Neuronal stem cell (in vitro differentiated cells): ENCODE measurements around the gene C11orf71.

Experiments
- DNase-seq: peaks from one replicate; pipeline ENCODE4 v3.0.0-alpha.2; 2013; ENCODE audit warnings: low spot score
- H2AFZ ChIP-seq: one replicate; pipeline ENCODE4 v1.6.1; 2013; ENCODE audit warnings: mild to moderate bottlenecking, low read length, inconsistent platforms
- H2AK5ac ChIP-seq: 2 replicates; pipeline ENCODE4 v1.6.1; 2013; ENCODE audit warnings: low read depth, mild to moderate bottlenecking, inconsistent platforms, low read length, moderate library complexity, mixed read lengths
- H2BK120ac ChIP-seq: 2 replicates; pipeline ENCODE4 v1.6.1; 2013; ENCODE audit warnings: low read depth, mild to moderate bottlenecking, inconsistent platforms, low read length, moderate library complexity, mixed read lengths
- H2BK12ac ChIP-seq: one replicate; pipeline ENCODE4 v1.6.1; 2013; ENCODE audit warnings: low read length, inconsistent platforms
- H2BK15ac ChIP-seq: 2 replicates; pipeline ENCODE4 v1.6.1; 2013; ENCODE audit warnings: mild to moderate bottlenecking, low read length, inconsistent platforms, mixed read lengths
- H2BK5ac ChIP-seq: one replicate; pipeline ENCODE4 v1.6.1; 2013; ENCODE audit warnings: inconsistent platforms, mild to moderate bottlenecking, low read length, moderate library complexity
- H3K14ac ChIP-seq: one replicate; pipeline ENCODE4 v1.6.1; 2013; ENCODE audit warnings: low read length, inconsistent platforms
- H3K18ac ChIP-seq: 2 replicates; pipeline ENCODE4 v1.6.1; 2013; ENCODE audit warnings: low read length, inconsistent platforms
- H3K23ac ChIP-seq: 2 replicates; pipeline ENCODE4 v1.6.1; 2013; ENCODE audit warnings: low read depth, mild to moderate bottlenecking, mixed read lengths, low read length, inconsistent platforms; ENCODE audit not compliant: poor library complexity
- H3K27ac ChIP-seq: replicated peaks from 3 replicates; pipeline ENCODE4 v1.5.1; 2013; ENCODE audit warnings: low read length, inconsistent platforms
- H3K27me3 ChIP-seq, 3 experiments: 2 replicates each; pipeline ENCODE4 v1.6.1; 2013; ENCODE audit warnings: low read length in 3 of 3, mild to moderate bottlenecking in 2 of 3, inconsistent platforms in 1 of 3, low read depth in 1 of 3, mixed read lengths in 1 of 3, moderate library complexity in 1 of 3; ENCODE audit not compliant: control insufficient read depth in 3 of 3, insufficient read depth in 3 of 3
- H3K36me3 ChIP-seq, 2 donors: replicated peaks in 1 of 2; 2 replicates each; pipeline ENCODE4 v1.6.1; 2013; ENCODE audit warnings: low read length in 2 of 2; ENCODE audit not compliant: control insufficient read depth in 2 of 2, insufficient read depth in 2 of 2
- H3K4ac ChIP-seq: 2 replicates; pipeline ENCODE4 v1.6.1; 2013; ENCODE audit warnings: inconsistent platforms, mild to moderate bottlenecking, low read length, moderate library complexity
- H3K4me1 ChIP-seq, 2 donors: 1 replicate in 1 of 2; 2 replicates in 1 of 2; pipeline ENCODE4 v1.6.1; 2013; ENCODE audit warnings: low read length in 2 of 2, low read depth in 1 of 2; ENCODE audit not compliant: control insufficient read depth in 2 of 2, insufficient read depth in 1 of 2
- H3K4me2 ChIP-seq: one replicate; pipeline ENCODE4 v1.6.1; 2013; ENCODE audit warnings: mild to moderate bottlenecking, low read length, inconsistent platforms; ENCODE audit not compliant: insufficient read depth, poor library complexity, severe bottlenecking
- H3K4me3 ChIP-seq, 2 donors: 2 replicates each; pipeline ENCODE4 v1.5.1; 2013; ENCODE audit warnings: low read length in 2 of 2, mild to moderate bottlenecking in 2 of 2, inconsistent platforms in 1 of 2, moderate library complexity in 1 of 2
- H3K79me1 ChIP-seq: one replicate; pipeline ENCODE4 v1.6.1; 2013; ENCODE audit warnings: low read depth, mild to moderate bottlenecking, inconsistent platforms, low read length, moderate library complexity
- H3K9ac ChIP-seq: one replicate; pipeline ENCODE4 v1.6.1; 2013; ENCODE audit warnings: mild to moderate bottlenecking, low read depth, low read length, inconsistent platforms; ENCODE audit not compliant: poor library complexity
- H3K9me3 ChIP-seq, 2 donors: replicated peaks in 1 of 2; 2 replicates each; pipeline versions ENCODE3 to v1.6.1; 2013; ENCODE audit warnings: low read length in 2 of 2, mild to moderate bottlenecking in 2 of 2, inconsistent platforms in 1 of 2, low read depth in 1 of 2, mixed read lengths in 1 of 2, moderate library complexity in 1 of 2; ENCODE audit not compliant: control insufficient read depth in 2 of 2, insufficient read depth in 1 of 2
- H4K8ac ChIP-seq: one replicate; pipeline ENCODE4 v1.6.1; 2013; ENCODE audit warnings: low read depth, mild to moderate bottlenecking, inconsistent platforms, low read length, moderate library complexity
- H4K91ac ChIP-seq: one replicate; pipeline ENCODE4 v1.6.1; 2013; ENCODE audit warnings: low read length, low read depth, mild to moderate bottlenecking, inconsistent platforms; ENCODE audit not compliant: poor library complexity
- WGBS, 2 donors: extraction: QIAGEN DNeasy Blood & Tissue Kit; methylation state at CpG; one replicate each; pipeline ENCODE4 v1.1.7; 2013; ENCODE audit warnings: missing lambda C conversion rate in 2 of 2, mixed read lengths in 1 of 2; ENCODE audit not compliant: insufficient read length in 2 of 2, insufficient replicate concordance in 1 of 2; ENCODE audit errors: extremely low coverage in 2 of 2; 5-methylcytosine and 5-hydroxymethylcytosine counted together

Gene C11orf71

GRCh38 chr11:114432893-114433292 is 32.6 kb upstream of the C11orf71 start:
- Histone ChIP-seq H2BK5ac (no peak overlapping the region), H3K79me1 (no peaks in the 10 kb centered on the region), H3K4me1 (no peaks in the 10 kb centered on the region), H3K27ac (no peak overlapping the region), H3K9ac (no peak overlapping the region), H4K8ac (no peak overlapping the region), H3K4me3 (no peak overlapping the region), H3K18ac (no peak overlapping the region), H2BK15ac (no peak overlapping the region), H3K9me3 (no peaks in the 10 kb centered on the region), H2BK12ac (no peak overlapping the region), H3K27me3 (no peaks in the 10 kb centered on the region), H2AFZ (no peak overlapping the region), H2BK120ac (no peak overlapping the region), H3K4me2 (no peak overlapping the region), H3K23ac (no peak overlapping the region), H3K14ac (no peak overlapping the region), H3K36me3 (no peaks in the 10 kb centered on the region), H2AK5ac (no peak overlapping the region), H3K4ac (no peak overlapping the region), H4K91ac (no peak overlapping the region)
- DNase-seq: no peak
- WGBS, 2 donors: no CpG with 5 or more reads among the region's 3 CpGs

DNA sequence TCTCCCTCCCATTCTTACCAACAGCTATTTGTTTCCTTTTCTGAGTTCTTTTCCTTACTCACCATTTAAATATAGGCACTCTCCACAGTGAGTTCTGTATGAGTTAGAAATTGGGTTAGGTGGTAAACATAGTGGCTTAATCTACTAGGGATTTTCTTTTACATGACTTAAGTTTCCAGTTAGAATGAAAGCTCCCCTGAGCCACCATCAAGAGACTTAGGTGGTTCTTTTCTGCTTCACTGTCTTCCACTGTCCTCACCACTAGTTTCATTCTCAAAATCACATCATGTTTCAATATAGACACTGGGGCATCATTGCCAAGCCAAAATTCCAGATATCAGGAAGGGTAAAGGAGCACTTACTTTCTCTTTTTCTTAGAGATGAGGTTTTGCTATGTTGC is 30.0 kb upstream of the C11orf71 start:
- Histone ChIP-seq H3K4me3 (no peak overlapping the region), H2BK5ac (no peak overlapping the region), H3K4me2 (no peak overlapping the region), H3K14ac (no peak overlapping the region), H2BK15ac (no peak overlapping the region), H2BK120ac (no peak overlapping the region), H3K4me1 (no peaks in the 10 kb centered on the region), H4K91ac (no peak overlapping the region), H4K8ac (no peak overlapping the region), H3K23ac (no peak overlapping the region), H3K36me3 (no peaks in the 10 kb centered on the region), H3K9ac (no peak overlapping the region), H3K18ac (no peak overlapping the region), H3K27me3 (no peaks in the 10 kb centered on the region), H3K79me1 (no peaks in the 10 kb centered on the region), H2AK5ac (no peak overlapping the region), H3K4ac (no peak overlapping the region), H2AFZ (no peak overlapping the region), H3K9me3 (no peaks in the 10 kb centered on the region), H2BK12ac (no peak overlapping the region), H3K27ac (no peak overlapping the region)
- DNase-seq: no peak

- H3K27ac ChIP-seq: no peak overlapping the region
- no peaks in the 10 kb centered on the region for H3K27me3 ChIP-seq
- no peak overlapping the region for H2BK5ac ChIP-seq
- H2AFZ ChIP-seq: no peak overlapping the region
- no peak overlapping the region for H3K9ac ChIP-seq
- no peak for DNase-seq
- H3K36me3 ChIP-seq: no peaks in the 10 kb centered on the region
- no peak overlapping the region for H3K4me2 ChIP-seq
- H3K4me1 ChIP-seq: no peaks in the 10 kb centered on the region
- H3K9me3 ChIP-seq: peaks cover 0 to 1% of the 10 kb centered on the region in 2 donors
- no peak overlapping the region for H3K4me3 ChIP-seq
- no peak overlapping the region for H2BK120ac ChIP-seq
- H4K8ac ChIP-seq: no peak overlapping the region
- no peaks in the 10 kb centered on the region for H3K79me1 ChIP-seq
- no peak overlapping the region for H3K18ac ChIP-seq
- H3K23ac ChIP-seq: no peak overlapping the region
- no peak overlapping the region for H3K4ac ChIP-seq
- no peak overlapping the region for H2BK15ac ChIP-seq
- no CpG with 5 or more reads among the region's 4 CpGs for WGBS, 2 donors
- no peak overlapping the region for H2BK12ac ChIP-seq
- H2AK5ac ChIP-seq: no peak overlapping the region
- H3K14ac ChIP-seq: no peak overlapping the region
- H4K91ac ChIP-seq: peak overlapping the region; percentile 56
Observed at GRCh38 chr11:114426280-114426679, 26.0 kb upstream of the C11orf71 start.

GRCh38 chr11:114416441-114416961 is 16.2 kb upstream of the C11orf71 start:
- no peak overlapping the region for H2BK120ac ChIP-seq
- H4K8ac ChIP-seq: no peak overlapping the region
- no peak overlapping the region for H3K4me3 ChIP-seq

More at GRCh38 chr11:114416441-114416961, 16.2 kb upstream of the C11orf71 start:
- H2BK12ac ChIP-seq: no peak overlapping the region
- H3K36me3 ChIP-seq: peaks cover 0 to 17% of the 10 kb centered on the region in 2 donors
- H3K4me2 ChIP-seq: no peak overlapping the region
- H3K9me3 ChIP-seq: peaks cover 0 to 2% of the 10 kb centered on the region in 2 donors
- H3K14ac ChIP-seq: no peak overlapping the region
- no peak overlapping the region for H2AK5ac ChIP-seq
- no peak overlapping the region for H4K91ac ChIP-seq
- H3K23ac ChIP-seq: no peak overlapping the region
- no peak overlapping the region for H2AFZ ChIP-seq
- H3K9ac ChIP-seq: no peak overlapping the region
- no peak overlapping the region for H3K4ac ChIP-seq
- H3K79me1 ChIP-seq: no peaks in the 10 kb centered on the region
- peaks cover 0 to 5% of the 10 kb centered on the region in 2 donors for H3K4me1 ChIP-seq
- no peaks in the 10 kb centered on the region for H3K27me3 ChIP-seq
- H2BK15ac ChIP-seq: no peak overlapping the region
- no peak overlapping the region for H3K18ac ChIP-seq
- no peak overlapping the region for H3K27ac ChIP-seq
- H2BK5ac ChIP-seq: no peak overlapping the region
- DNase-seq: no peak
